NCI-H2196 treated with DMSO at 0.1 percent for 48 hours (cell line): Measurements from ENCODE around the gene SLC35G3.
"Not testable (repeated sequence)": the region's sequence is repeated elsewhere in the genome, so short reads cannot be mapped to it uniquely, and the experiment has no call there.

ENCODE experiments used
- DNase-seq: peaks from one replicate; lab custom pipeline; 2025; ENCODE audit not compliant: unreplicated experiment; lab: John Stamatoyannopoulos, UW

The SLC35G3 gene

GRCh38 chr17:35212668-35213067 is 18.5 kb upstream of the SLC35G3 start:
- no peak for DNase-seq

- DNase-seq, result no peak
Observed at GRCh38 chr17:35210741-35211140, 16.5 kb upstream of the SLC35G3 start.

- DNase-seq, result not testable (repeated sequence)
Observed at GRCh38 chr17:35202582-35202981, 8.4 kb upstream of the SLC35G3 start.

- not testable (repeated sequence) for DNase-seq
Observed at GRCh38 chr17:35195062-35195461, 869 bp upstream of the SLC35G3 start.

- DNase-seq, result no peak
Observed at GRCh38 chr17:35192708-35193107, 1.5 kb downstream of the SLC35G3 start.

GRCh38 chr17:35191001-35191695 is 3.0 kb downstream of the SLC35G3 start:
- DNase-seq, result no peak

- no peak for DNase-seq
Observed at GRCh38 chr17:35189291-35189690, 4.9 kb downstream of the SLC35G3 start.

- no peak for DNase-seq
Observed at GRCh38 chr17:35188111-35188510, 6.1 kb downstream of the SLC35G3 start.

- no peak for DNase-seq
Observed at GRCh38 chr17:35187481-35187880, 6.7 kb downstream of the SLC35G3 start.

- DNase-seq, result no peak
Observed at GRCh38 chr17:35185849-35186248, 8.3 kb downstream of the SLC35G3 start.

GRCh38 chr17:35184274-35184673 is 9.9 kb downstream of the SLC35G3 start:
- DNase-seq, result no peak

- DNase-seq, result no peak
Observed at GRCh38 chr17:35183332-35183731, 10.9 kb downstream of the SLC35G3 start.

GRCh38 chr17:35179379-35179778 is 14.8 kb downstream of the SLC35G3 start:
- not testable (repeated sequence) for DNase-seq

GRCh38 chr17:35176897-35177296 is 17.3 kb downstream of the SLC35G3 start:
- no peak for DNase-seq

GRCh38 chr17:35175638-35176415 is 18.4 kb downstream of the SLC35G3 start:
- no peak for DNase-seq

- no peak for DNase-seq
Observed at GRCh38 chr17:35174835-35175334, 19.3 kb downstream of the SLC35G3 start.

GRCh38 chr17:35172321-35172720 is 21.9 kb downstream of the SLC35G3 start:
- DNase-seq, result not testable (repeated sequence)

GRCh38 chr17:35171834-35172233 is 22.4 kb downstream of the SLC35G3 start:
- no peak for DNase-seq

GRCh38 chr17:35170968-35171771 is 23.0 kb downstream of the SLC35G3 start:
- DNase-seq, result no peak

- DNase-seq, result no peak
Observed at GRCh38 chr17:35169835-35170363, 24.3 kb downstream of the SLC35G3 start.

- DNase-seq, result no peak
Observed at GRCh38 chr17:35167666-35168065, 26.5 kb downstream of the SLC35G3 start.
